ENCODE results near the gene PLXNA2.

PLXNA2 gene

DNA sequence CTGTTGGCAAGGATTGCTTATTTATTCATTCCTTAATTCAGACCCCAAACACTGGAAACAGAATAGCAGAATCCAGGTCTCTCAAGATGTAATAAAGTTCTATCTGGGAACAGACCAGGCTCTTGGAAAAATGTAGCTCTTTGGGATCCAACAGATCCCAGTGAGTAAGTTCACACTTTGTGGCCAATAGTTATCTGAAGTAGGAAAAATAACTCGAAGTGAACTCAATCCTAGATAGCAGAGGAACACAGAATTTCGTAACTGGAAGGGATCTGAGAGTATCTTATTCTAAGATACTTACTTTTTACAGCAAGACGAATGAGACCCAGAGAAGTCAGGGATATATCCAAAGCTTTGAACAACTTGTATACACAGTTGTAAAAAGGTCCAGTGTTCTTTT is 182.6 kb downstream of the PLXNA2 start:
- no peak for DNase-seq (ENCODE audit: low spot score)

DNA sequence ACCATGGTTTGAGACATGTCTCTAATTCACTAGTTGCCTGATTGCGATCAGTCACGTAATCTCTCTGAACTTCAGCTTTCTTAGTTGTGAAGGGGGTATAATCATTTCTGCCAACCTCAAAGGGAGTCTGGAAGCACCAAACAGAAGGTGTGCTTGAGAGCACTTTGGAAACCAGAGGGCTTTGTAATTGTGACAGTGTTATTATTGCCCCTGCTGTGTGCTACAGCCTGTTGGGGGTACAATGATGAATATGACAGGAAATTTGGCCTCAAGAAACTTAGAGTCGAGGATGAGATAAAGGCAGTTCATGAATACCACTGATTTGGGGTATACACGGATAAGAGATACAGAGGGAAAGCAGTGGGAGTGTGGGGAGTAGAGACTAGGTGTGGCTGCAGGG is 183.1 kb downstream of the PLXNA2 start:
- DNase-seq (ENCODE audit: low spot score), result no peak

DNA sequence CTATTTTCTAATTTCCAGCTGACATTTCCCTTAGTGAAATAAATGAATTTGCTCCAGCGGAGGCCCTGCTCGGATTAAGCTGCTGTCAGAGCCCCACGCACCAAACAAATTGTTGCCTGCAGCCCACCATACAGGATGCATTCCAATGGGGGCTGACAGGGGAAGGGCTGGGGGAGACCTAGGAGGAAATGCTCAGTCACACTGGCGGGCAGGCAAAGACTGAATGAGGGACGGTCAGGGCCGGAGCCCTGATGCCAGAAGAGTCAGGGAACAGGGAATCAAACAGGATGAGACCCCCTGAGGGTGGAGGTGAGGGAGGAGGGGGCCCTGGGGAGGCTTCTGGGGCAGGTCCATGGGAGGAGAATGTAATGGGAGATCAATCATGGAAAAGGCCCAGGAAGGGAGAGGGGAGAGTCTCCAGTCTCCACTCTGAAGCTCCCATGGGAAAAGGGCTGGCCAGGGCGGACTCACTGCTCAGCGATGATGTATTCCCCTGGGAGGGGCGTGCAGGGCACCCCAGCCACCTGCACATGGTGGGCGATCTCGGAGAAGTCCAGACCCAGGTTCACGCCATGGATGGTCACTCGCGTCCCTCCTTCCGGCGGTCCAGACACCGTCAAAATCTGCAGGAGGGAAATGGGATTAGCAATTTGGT is 183.8 kb downstream of the PLXNA2 start:
- no peak for DNase-seq (ENCODE audit: low spot score)

DNA sequence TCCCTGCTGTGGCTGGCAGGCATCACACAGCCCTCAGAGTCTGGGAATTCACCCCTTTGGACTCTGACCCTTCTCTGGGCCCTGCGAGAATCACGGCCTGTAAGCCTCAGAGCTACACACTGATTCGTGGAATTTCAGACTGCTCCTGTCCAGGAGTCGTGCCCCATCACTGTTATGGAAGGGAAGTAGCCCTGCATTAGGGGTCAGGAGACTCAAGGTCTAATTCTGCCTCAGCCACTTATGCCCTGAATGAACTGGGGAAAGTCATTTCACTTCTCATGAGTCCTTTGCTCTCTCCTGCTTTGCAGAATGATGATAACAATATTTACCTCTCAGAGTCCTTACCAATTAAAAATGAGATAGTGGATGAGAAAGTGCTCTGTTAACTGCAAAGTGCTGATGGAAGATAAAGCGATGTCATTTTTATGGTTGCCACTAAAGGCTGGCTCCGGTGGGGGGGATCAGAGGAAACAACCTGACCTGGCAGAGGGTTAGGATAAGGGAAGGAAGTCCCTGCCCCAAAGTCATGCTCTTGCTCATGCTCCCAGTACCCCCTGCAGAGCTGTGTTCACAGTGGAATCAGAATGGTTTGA is 184.7 kb downstream of the PLXNA2 start:
- DNase-seq (ENCODE audit: low spot score), result no peak

DNA sequence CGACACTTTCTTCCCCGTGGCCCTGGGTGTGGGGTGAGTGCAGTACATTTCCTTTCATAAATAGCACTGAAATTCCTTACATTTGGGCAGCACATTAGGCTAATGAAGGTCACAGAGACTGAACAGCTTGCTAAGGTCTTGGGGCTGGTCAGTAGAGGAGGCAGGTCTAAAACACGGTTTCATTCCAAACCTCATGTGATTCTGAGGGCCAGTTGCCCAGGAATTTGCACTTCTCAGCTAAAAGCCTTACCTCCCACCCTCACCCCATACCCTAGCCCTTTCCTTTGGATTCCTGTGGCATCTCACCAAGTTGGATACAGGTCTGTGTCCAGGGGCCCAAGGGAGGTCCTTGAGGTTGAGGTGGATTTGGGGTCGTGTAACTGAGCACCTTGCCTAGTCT is 185.4 kb downstream of the PLXNA2 start:
- DNase-seq (ENCODE audit: low spot score), result no peak

DNA sequence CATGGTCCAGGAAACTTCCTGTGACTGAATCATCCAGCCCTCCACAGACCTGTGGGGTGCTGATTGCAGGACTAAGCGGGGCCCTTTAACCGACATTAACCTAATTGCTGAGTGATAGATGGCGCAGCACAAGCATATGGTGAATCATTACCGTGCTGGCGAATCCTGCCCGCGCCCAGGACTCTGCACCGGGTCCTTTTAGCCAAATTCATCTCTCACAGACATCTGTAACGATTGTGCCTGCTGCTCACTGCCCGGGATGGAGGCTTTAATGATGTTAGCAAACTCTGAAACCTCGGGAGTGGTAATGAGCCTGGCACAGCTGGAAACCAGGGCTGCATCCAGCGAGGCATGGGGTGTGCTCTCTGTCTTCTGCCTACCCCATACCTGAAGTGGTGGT is 185.9 kb downstream of the PLXNA2 start:
- DNase-seq (ENCODE audit: low spot score), result no peak

DNA sequence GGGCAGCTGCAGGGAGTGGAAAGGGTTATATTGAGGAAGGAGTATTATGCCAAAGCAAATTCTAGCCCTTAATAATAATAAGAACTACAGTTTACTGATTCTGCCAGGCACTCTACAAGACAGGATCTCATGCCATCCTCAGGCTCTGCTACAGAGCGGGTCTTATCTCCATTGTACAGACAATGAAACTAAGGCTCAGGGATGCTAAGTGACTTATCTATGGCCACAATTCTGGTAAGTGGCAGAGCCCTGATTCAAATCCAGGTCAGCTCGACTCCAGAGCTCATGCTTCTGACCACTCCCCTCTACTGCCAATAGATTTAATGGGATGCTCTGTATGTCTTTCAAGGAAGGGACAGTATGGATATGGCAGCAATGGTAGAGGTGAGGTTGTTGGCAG is 187.1 kb downstream of the PLXNA2 start:
- no peak for DNase-seq (ENCODE audit: low spot score)

DNA sequence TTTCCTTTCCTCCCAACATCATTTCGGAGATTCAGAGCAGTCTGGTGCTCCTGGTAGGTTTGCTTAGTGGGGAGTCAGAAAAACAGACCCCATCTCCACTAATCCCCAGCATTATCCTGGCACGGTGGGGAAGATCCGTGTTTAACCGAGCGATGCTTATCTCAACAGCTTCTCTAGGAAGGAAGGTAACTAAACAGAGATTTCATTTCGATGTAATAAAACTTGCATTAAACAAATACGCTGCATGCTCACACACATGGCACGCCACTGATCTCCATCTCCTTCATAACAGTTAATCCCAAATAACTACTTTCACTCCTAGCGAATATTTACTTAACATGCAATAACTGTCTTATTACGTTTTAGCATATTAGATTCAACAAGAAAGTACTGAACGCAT is 188.6 kb downstream of the PLXNA2 start:
- no peak for DNase-seq (ENCODE audit: low spot score)

DNA sequence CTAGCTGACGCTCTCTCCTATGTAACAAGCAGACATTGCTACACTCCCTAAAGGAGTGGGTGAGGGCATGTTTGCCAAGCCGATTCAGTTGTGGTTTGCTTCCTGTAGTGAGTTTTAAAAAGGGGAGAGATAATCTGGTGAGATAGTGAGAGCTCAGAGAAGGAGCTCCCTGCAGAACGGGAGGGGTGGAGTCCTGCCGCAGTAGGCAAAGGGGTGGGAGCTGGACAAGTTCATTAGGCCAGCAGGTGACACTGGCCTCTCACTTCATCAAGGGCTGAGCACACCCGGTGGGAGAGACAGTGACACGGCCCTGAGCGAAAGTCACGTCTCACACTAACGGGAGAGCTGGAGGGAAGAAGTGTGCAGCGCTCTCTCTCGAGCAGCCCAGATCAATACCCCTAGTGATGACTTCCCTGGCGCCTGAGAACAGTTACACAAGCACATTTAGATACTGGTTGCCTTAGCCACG is 189.2 kb downstream of the PLXNA2 start:
- no peak for DNase-seq (ENCODE audit: low spot score)

DNA sequence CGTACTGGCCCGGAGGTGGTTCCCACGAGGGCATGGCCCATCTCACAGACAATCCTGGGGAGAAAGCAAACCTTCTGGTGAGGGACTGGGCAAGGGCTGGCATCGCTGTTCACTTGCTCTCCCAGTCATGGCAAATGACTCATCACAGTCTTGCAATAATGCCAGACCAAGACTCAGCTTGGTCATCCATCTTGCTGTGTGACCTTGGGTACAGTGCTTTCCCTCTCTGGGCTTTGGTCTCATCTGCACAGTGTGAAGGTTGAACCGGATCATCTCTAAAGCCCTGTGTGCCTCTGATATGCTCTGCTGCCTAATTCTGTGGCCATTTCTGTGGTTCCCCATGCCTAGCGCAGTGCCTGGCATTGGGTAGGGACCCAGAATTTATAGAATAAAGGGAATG is 189.7 kb downstream of the PLXNA2 start:
- no peak for DNase-seq (ENCODE audit: low spot score)

DNA sequence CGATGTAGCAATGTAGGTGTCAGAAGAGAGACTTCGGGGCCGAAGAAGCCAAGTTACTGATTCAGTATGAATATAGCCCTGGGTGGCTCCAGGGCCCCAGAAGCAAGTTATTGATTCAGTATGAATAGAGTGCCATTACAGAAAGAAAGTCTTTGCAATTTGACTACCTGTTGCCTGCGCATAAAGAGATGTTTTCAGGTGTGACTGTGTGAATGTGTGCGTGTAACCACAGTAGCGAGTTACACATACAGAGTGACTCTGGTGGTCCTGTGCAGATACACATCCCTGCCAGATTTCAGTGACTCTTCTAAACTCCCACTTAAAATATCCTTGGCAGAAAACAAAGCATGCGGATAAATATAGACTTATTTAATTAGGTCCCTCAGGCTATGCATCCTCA is 190.5 kb downstream of the PLXNA2 start:
- DNase-seq (ENCODE audit: low spot score), result no peak

DNA sequence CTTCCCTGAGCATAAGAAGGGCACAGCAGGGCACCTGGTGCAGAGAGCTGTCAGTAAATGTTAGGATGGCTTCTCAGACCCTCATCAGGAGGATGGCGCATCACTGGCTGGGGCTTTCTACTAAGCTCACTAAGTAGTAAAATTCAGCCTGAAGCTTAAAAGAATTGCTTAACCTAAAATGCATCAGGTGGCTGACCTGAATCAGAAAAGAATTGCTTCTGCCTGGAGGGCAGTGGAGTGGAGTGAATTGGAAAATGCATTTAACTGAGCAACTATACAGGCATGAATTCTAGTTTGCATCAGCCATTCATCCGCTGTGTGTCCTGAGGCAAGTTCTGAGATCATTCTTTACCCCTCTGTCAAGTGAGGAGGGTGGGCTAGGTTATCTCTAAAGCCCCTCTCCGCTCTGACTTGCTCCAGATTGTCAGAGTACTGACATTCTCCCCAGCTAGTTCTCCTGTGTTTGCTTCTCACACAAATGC is 191.2 kb downstream of the PLXNA2 start:
- no peak for DNase-seq (ENCODE audit: low spot score)

DNA sequence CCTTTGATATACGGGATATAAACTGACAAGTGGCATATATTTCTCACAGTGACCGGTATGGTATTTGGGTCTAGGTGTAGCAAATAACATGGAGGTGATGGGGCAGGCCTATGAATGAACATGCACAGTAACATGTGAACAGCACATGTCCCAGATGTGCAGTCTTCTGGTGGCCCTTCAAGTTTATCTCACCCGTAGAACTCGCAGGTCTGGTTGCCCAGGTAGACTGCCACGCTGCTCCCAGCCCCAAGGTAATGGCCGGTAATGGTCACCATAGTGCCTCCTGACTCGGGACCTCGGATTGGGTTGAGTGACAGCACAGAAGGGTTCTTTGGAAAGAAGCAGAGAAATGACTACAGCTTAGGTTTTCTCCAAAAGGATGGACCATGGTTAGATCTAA is 192.0 kb downstream of the PLXNA2 start:
- DNase-seq (ENCODE audit: low spot score), result no peak

DNA sequence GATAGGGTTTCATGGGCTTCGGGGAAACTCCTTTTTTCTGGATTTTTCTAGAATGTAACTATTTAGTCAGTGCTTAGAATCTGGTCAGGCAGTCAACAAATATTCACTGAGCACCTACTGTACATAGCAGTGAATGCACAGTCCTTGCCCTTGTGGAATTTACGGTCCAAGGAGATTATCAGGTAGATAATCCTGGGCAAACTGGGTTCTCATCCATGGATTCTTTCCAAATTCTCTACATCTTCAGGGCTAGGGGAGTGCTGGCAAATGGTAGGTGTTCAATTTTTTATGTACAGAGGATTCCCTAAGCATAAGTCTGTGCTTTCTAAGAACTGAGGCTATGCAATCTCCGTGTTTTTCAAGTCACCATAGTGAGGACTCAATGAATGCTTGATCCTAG is 192.5 kb downstream of the PLXNA2 start:
- DNase-seq (ENCODE audit: low spot score), result no peak

DNA sequence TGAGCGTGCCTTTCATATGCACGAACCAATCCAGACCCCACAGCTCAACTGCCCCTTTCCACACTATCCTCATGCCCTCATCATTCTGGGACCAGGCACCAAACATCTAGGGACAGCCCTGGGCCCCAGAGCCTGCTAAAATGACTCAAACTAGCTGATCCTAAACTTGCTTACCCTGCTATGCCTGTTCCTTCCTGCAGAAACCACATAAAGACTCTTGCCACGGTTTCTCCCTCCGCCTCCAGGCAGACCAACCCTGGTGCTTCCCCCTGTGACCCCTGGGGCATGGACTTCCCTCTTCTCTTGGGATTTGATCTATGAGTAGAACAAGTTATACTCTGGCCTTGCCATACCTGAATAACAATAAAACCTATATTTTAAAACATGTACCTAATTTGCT is 195.3 kb downstream of the PLXNA2 start:
- DNase-seq (ENCODE audit: low spot score), result no peak

DNA sequence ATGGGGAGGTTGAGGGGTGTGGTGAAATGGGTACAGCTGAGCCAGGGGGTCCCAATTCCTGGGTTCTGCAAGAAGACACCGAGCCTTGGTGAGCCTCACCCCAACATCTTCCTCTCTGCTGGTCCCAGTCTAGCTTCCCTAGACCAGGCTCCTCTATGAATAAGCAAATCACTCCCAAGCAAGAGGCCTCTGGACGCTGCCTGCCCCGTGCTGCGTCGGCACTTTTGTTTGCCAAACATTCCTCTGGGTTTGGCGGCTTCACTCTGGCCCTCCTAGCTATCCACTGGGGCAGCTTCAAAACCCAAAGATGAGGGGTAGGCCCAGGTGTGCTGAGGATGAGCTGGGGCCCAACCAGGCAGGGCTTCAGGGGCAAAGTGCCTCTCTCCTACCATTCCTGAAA is 196.2 kb downstream of the PLXNA2 start:
- no peak for DNase-seq (ENCODE audit: low spot score)

DNA sequence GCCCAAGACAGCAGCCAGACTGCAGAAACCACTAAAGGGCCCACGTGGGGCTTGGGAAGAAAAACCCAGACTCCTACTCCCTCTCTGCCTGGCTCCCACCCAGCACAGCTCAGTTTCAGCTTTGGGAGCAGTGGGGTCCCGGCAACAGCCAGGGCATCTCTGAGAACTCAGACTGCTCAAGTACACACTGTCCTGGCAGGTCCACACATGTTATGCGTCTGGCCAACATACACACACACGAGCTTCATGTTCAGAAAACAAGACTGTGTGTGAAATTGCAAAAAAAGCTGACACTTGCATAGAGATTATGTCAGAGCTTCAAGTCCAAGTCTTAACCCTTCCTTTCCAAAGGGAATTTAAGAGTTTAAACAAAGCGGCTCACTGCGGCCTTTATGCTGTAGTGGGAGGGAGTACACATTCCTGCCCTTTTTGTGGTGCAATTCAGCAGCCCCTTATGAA is 196.7 kb downstream of the PLXNA2 start:
- no peak for DNase-seq (ENCODE audit: low spot score)

DNA sequence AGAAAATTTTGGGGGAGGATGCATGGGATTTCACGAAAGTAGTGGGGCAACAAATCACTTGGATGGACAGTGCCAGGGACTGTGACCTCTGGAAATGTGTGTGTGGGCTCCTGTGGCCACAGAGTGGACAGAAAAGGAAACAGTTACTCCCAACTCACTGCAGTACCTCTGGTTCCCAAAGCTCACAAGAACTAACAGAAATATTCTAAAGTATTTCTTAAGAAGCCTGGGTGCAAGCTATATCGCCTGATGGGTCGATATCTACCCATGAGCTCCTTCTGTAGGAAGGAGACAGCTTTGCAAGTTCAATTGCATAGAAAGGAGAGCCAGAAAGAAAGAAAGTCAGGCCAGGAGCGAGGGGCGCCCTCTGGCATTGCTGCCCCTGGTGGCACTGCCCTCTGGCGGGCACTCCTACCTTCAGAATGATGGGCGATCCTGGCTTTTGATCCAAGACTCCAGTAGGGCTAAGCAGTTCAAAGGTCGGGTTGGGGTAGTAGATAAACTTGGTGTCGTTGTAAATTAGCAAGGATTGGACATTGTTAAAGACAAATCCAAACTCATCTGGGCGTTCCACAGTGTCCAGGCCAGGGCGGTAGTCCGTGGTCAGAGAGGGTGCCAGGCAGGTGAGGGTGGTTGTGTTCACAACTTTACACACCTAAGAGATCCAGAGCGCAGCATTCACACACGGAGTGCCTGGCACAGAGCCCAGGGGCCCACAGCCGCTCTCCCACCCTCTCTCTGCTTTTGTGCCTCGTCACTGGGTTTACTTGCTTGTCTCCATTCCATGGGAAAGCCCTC is 198.5 kb downstream of the PLXNA2 start:
- peak; percentile 58 for DNase-seq (ENCODE audit: low spot score)

DNA sequence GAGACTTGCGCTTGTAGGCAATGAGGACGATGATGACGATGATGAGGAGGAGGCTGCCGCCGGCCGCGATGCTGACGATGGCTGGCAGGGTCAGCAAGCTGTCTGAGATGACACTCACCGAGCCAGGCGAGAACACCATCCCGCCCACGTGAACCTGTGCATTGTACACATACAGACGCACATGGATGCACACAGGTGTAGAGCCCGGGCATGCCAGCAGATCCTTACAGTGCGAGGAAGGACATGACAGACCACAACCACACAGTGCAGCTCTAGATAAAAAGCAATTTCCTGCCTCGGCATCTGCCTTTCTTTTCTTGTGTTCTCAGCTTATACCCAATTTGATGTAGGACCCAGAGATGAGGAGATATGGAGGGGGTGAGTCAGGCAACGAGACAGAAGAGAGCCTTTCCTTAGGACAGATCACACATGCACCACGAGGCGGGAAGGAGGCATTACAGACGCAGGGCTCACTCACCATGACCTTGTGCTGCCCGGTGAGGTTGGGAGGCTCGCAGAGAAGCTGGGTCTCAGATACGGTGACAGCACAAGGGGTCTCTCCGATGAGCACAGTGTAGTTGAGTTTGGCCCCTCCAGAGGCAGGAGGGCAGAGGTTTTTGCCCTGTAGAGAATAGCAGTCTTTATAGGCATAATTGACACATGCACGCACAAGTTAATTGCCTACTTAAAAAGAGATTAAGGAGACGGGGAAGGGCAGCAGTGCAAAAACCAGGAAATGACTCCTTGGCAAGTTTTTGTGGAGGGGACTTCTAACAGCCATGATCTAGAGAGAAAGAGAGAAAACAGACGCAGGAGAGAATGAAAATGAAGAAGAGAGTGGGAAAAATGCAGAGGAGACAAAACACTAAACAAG is 199.4 kb downstream of the PLXNA2 start:
- DNase-seq (ENCODE audit: low spot score), result no peak

DNA sequence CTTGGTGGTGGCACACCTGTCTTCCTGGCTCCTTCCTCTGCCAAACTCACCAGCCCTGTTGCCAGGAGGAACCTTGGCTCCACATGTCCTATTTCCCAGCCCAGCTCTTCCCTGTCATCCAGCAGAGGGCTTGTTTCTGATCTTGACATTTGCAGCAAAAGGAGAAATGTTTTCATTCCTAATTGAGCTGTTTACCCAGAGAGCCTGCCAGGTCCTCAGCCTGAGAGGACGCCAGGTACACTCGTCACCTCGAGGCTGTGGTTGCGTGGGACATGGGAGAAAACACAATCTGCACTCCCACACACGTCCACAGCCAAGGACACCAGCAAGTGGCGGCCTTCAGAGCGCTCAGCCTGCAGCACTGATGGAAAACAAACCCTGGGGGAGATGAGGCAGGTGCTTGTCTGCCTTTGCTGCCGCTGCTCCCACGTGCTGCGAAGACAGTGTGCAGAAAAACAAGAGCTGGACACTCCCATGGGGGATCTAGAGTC is 200.4 kb downstream of the PLXNA2 start:
- no peak for DNase-seq (ENCODE audit: low spot score)

DNA sequence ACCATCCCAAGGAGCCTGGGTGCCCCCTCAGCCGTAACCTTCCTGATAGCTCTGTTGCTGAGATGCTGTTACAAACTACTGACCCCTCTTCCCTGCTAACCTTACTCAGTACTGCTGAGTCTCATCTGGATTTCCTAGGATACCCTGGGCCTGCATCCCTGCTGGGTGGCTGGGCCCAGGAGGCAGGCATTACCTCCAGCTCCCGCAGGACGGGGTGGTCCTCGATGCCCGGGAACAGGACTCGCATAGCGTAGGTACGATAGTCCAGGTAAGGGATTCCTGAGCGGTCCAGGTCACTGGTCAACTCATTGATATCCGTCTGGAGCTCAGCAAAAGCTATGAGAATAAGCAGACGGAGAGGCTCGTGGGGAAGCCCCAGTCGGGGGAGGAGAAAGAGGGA is 201.3 kb downstream of the PLXNA2 start:
- DNase-seq (ENCODE audit: low spot score), result no peak

DNA sequence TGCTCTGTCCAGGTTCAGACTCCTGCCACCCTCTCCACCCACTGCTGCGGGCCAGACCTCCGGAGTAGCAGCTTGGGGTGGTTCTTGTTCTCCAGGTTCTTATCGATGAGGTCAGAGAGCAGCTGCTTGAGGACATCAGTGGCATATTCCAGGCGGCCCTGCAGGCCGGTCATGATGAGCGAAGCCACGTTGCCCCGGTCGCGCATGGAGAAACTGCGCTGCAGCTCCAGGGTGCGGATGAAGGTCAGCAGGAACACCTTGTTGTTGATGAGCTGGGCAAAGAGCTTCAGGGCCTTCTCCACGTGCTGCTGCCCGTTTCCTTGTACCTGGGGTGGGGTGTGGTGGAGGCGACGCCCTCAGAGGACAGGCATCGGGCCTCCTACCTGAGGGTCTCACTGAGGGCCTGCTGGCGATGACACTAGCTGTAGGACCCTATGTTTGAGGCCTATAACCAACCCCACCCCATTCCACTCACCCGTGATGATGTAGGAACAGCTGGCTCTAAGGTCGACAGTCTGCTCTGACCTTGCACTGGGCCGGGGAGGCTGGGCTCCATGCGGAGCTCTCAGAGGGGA is 202.1 kb downstream of the PLXNA2 start:
- no peak for DNase-seq (ENCODE audit: low spot score)

All from D341Med (cell line).